ENCODE results near the gene KPNA2.
A peak's percentile ranks its signal among the peaks of the same experiment; 100 is the strongest.

The KPNA2 gene

GRCh38 chr17:68052810-68053209 lies 17.3 kb downstream of the KPNA2 start:
- TF ChIP-seq, protein P1, sequence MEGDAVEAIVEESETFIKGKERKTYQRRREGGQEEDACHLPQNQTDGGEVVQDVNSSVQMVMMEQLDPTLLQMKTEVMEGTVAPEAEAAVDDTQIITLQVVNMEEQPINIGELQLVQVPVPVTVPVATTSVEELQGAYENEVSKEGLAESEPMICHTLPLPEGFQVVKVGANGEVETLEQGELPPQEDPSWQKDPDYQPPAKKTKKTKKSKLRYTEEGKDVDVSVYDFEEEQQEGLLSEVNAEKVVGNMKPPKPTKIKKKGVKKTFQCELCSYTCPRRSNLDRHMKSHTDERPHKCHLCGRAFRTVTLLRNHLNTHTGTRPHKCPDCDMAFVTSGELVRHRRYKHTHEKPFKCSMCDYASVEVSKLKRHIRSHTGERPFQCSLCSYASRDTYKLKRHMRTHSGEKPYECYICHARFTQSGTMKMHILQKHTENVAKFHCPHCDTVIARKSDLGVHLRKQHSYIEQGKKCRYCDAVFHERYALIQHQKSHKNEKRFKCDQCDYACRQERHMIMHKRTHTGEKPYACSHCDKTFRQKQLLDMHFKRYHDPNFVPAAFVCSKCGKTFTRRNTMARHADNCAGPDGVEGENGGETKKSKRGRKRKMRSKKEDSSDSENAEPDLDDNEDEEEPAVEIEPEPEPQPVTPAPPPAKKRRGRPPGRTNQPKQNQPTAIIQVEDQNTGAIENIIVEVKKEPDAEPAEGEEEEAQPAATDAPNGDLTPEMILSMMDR (IDR thresholded peaks at IDR 0.05): no peak

- TF ChIP-seq, protein P1 (IDR thresholded peaks at IDR 0.05): no peak
These were observed 17.9 kb downstream of the KPNA2 start for GRCh38 chr17:68053231-68054013.

DNA sequence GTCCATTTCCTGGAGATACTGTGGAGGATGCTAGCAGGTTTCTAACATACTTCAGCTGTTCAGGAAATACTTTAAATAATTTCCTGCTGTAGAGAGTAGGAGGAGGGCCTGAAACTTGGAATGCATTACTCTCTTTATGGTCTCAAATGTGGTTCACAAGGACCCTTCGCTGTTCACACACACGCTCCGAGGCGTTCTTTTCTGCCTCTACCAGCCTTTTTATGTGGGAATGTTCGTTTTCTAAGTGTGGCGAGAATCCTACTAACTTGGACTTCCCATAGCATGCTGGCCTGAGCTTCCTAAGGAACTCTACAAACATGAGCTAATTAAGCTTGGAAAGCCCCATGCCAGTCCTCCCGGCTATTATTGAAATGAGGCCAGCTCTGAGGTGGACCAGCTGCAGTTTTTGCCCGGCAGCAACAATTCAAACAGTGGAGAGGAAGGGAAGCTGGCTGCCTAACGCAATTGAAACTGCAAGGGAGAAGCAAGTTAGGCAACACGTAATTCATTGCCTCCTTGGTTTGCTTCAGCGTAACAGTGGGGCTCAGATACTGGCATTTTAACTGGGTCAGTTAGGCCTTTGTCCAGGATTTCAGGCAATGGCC lies 18.9 kb downstream of the KPNA2 start:
- TF ChIP-seq, protein P1 (IDR thresholded peaks at IDR 0.05): no peak

- TF ChIP-seq, protein P1 (IDR thresholded peaks at IDR 0.05): peak; percentile 40; the same call in 1 of the 2 replicates
These were observed 22.0 kb downstream of the KPNA2 start for GRCh38 chr17:68057531-68057952.

GRCh38 chr17:68060336-68060735 lies 24.8 kb downstream of the KPNA2 start:
- TF ChIP-seq, protein P1 (IDR thresholded peaks at IDR 0.05): no peak

DNA sequence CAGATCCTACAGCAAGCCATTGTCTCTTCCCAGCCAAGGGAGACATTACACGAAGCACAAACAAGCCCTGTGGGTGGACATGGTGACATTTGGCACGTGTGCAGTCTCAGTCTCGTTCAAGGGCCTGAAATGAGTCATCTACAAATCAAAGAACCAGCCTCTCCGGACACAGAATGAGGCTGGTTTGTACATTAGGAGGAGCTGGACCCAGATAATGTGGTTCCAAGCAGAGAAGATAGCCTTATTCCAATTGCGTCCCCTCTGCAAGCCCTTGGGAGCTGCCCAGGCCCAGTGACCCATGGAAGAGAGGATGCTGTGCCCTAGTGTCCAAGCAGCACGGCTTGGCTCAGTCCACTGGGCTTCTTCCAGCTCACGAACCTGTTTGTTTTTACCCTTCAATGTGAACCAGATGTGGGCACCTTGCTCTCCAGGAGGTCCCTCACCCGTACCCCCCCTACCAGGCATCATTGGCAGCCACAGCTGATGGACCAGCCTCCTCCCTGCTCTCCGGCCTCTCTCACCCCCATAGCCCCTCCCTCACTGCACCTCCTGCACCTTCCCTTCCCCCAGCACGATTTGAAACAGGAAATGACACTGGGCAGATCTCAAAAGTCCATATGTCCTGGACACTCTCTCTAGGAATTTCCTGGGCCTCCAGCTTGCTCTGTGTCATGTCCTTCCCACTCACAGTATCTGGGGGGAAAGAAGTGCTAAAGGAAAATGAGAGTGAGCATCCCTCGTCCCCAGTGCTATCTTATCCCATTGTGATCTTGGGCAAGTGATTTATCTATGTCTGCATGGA lies 26.2 kb downstream of the KPNA2 start:
- TF ChIP-seq, protein P1 (IDR thresholded peaks at IDR 0.05): no peak

DNA sequence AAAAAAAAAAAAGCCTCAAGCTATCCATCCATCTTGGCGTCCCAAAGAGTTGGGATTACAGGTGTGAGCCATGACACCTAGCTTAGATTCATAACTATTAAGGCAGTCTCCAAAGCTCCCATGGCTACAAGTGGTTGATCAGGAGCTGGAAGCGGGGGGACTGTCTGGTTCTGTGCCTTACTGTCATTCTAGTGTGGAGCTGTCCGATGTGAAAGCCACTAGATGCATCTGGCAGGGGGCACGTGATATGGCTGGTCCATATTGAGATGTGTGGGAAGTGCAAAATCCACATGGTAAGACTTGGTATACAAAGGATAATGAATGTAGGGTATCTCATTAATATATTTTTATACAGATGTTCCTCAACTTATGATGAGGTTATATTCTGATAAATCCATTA lies 38.7 kb downstream of the KPNA2 start:
- TF ChIP-seq, protein P1 (IDR thresholded peaks at IDR 0.05): no peak
